Bronchus fibroblast of lung (primary cell): Measurements from ENCODE around the gene TRIM34. TPM values are rescaled to one million over a fixed set of nuclear protein-coding genes. Genes with fewer than 3 reads are reported as not detected.

Source experiments
- total RNA-seq: library from RNA; depleted of rRNA; stranded (reverse); fragments of >200 nt; gene quantifications from 2 replicates; pipeline ENCODE4 v1.2.3, GENCODE V29; 2015

The TRIM34 gene, protein sequence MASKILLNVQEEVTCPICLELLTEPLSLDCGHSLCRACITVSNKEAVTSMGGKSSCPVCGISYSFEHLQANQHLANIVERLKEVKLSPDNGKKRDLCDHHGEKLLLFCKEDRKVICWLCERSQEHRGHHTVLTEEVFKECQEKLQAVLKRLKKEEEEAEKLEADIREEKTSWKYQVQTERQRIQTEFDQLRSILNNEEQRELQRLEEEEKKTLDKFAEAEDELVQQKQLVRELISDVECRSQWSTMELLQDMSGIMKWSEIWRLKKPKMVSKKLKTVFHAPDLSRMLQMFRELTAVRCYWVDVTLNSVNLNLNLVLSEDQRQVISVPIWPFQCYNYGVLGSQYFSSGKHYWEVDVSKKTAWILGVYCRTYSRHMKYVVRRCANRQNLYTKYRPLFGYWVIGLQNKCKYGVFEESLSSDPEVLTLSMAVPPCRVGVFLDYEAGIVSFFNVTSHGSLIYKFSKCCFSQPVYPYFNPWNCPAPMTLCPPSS
- 2.4 TPM in 2 replicates for total RNA-seq

DNA sequence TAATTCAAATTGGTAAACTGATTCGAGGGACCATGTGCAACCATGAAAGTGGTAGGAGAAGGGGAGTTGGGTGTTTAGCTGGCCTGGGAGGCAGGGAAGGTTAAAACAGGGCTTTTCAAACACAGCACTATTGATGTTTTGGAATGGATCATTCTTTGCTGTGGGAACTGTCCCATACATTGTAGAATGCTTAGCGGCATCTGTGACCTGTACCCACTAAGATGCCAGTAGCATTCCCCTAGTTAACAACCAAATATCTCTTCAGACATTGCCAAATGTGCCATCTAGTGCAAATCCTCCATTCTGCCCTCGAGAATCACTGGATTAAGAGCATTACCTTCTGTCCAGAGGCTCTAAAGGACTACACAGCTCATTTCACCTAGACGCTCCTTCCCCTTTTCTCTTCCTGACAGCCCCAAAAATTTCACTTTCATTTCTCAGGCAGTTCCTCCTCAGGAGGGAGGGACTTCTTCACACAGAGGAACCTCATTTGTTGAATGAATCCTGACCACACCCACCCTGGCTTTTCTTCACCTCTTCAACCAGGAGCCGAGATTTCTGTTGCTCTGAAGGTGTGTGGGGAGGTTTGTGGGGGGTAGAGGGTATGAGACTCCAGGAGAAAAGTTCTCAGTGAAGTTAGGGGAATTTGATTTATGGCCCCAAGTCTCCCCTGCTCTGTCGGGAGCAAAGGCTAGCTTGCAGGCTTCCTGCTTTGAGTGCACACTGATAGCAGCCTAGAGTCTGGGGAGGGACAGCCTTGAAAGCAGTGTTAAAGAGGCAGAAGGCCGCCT, at the start of gene TRIM34:
TSS of gene TRIM34 (plus strand) at position 513 of the 791 bp plus-strand sequence. CDS start 7,331 bp downstream, outside the sequence.

DNA sequence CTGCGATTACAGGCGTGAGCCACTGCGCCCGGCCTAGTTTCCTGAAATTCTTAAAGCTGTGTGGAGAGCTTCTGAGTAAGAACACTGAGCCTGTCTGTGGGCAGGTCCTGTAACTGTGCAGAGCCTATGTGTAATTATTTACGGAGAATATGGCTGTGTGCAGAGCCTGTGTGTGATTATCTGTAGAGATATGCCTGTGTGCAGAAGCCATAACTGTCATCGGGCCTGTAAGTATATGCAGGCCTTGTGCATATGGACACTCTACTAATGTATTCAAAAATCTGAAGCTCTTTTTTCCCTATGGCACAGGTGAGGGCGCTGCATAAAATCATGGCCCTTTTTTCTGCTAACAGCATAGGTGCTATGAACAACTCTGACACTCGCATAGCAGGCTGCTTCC, 44.2 kb upstream of the TRIM34 start, which contains the start of gene OR52B6:
TSS of gene OR52B6 (plus strand) at position 301 of the 400 bp plus-strand sequence. CDS start at position 301, 0 bp downstream.

DNA sequence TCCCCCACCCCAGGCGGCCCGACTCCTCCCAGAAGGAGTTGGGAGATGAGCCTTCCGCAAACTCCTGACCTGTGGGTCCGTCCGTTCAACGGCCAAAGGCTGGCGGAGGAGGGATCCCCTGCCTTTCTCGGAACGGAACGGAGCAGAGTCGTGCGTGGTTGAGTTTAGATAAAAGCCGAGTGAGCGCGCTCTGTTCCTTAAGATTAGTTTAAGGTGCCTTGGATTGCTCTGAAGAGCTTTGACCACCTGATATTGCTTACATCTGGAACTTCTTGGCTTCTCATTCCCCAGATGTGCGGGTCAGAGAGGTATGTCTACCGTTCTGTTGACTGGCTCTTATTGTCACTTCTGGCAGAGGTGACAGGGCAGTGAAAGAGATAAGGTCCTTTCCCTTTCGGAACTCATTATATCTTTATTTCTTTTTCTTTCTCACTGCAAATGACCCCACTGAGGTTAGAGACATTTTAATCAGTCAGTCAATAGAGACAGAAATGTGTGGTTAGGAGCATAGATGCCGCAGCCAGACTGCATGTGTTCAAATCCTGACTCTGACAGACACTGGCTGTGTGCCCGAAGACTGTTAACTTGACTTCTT, 28.1 kb upstream of the TRIM34 start, which contains the start of gene TRIM6:
TSS of gene TRIM6 (plus strand) at position 31 of the 595 bp plus-strand sequence. CDS start at position 292, 261 bp downstream.

DNA sequence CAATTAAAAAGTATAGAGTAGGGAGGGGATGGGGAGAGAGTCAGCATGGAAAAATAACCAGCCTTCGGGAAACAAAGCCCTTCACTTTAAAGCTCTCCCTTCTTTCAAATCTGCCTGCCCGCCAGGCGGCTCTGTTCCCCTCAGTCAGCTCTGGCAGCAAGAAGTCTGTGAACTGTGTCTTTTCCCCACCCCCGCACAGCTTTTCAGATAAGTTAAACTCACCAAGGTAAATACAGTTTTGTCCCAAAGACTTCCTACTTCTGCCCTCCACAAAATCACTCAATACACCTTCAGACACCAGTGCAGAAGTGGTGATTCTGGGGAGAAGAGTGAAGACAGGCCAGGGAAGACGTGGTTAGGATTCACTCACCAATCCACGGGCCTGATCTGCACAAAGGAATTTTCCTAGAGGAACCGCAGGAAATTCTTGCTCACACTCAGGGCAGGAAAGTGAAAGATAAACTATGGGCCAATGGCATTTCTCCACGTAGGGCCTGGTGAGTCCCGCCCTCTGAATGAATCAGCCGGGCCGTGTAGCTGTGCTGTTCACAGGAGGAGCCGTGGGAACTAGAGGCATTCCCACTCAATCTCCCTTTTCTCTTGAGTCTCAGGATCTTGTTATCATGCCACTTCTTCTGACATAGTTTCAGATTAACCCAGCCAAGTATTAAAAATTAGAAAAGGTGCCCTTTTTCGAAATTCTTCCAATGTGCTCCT, 60.0 kb downstream of the TRIM34 start, which contains the start of gene TRIM5:
TSS of gene TRIM5 (minus strand) at position 429 of the 717 bp plus-strand sequence. CDS start 4,897 bp downstream, outside the sequence.

DNA sequence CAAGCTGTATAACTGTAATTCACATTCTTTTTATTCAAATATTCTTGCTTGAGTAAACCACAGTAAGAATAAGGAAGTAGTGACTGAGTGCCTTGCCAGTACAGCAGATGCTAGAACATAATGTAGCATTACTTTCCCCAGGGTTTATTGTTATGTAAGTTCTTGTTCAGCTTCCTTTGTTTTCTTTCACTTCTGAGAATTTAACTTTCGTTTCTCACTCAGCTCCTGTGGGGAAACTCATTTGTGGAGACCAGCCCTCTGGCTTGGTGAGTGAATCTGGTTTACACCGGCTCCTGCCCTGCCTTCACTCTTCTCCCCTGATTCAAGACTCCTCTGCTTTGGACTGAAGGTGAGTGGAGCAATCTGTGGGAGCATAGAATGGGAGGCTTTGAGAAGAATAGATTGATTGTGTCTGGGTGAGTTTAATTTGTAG, 64.8 kb downstream of the TRIM34 start, which contains the start of gene TRIM22:
TSS of gene TRIM22 (plus strand) at position 240 of the 433 bp plus-strand sequence. CDS start 6,443 bp downstream, outside the sequence.

Other genes with a start within 250 kb of the TRIM34 start
- not detected in 2 replicates for gene OR51M1, start 241.2 kb upstream of the TRIM34 start, total RNA-seq
- gene OR51Q1, start 202.9 kb upstream of the TRIM34 start, total RNA-seq = not detected in 2 replicates
- not detected in 2 replicates for gene OR51I1, start 183.5 kb upstream of the TRIM34 start, total RNA-seq
- gene OR51I2, start 175.7 kb upstream of the TRIM34 start, total RNA-seq = not detected in 2 replicates
- not detected in 2 replicates for gene OR52D1, start 136.3 kb upstream of the TRIM34 start, total RNA-seq
- gene UBQLN3, start 115.0 kb upstream of the TRIM34 start, total RNA-seq = not detected in 2 replicates
- gene UBQLNL, start 108.3 kb upstream of the TRIM34 start, total RNA-seq = under 0.01 and 0.17 TPM in 2 replicates
- gene OR52H1, start 76.5 kb upstream of the TRIM34 start, total RNA-seq = not detected in 2 replicates
- not detected in 2 replicates for gene OR52B6, start 44.1 kb upstream of the TRIM34 start, total RNA-seq
- 3.7 TPM in 2 replicates for gene TRIM6, start 28.4 kb upstream of the TRIM34 start, total RNA-seq
- 14.1 and 15.6 TPM in 2 replicates for gene TRIM5, start 60.1 kb downstream of the TRIM34 start, total RNA-seq
- gene TRIM22, start 64.8 kb downstream of the TRIM34 start, total RNA-seq = 5.8 and 7.6 TPM in 2 replicates
- gene OR56B1, start 111.4 kb downstream of the TRIM34 start, total RNA-seq = not detected in 2 replicates
- gene OR52N4, start 129.2 kb downstream of the TRIM34 start, total RNA-seq = not detected in 2 replicates
- not detected in 2 replicates for gene OR52N5, start 158.4 kb downstream of the TRIM34 start, total RNA-seq
- not detected in 2 replicates for gene OR52N1, start 166.3 kb downstream of the TRIM34 start, total RNA-seq
- not detected in 2 replicates for gene OR52N2, start 183.9 kb downstream of the TRIM34 start, total RNA-seq
- not detected in 2 replicates for gene OR52E6, start 216.9 kb downstream of the TRIM34 start, total RNA-seq
- not detected in 2 replicates for gene OR52E8, start 232.7 kb downstream of the TRIM34 start, total RNA-seq